H1 (cell line): ENCODE measurements around the gene RPS15. TPM values are rescaled to one million over a fixed set of nuclear protein-coding genes. Genes with fewer than 3 reads are reported as not detected.
A peak's percentile ranks its signal among the peaks of the same experiment; 100 is the strongest.

ENCODE experiments used
- BACH1 ChIP-seq: IDR thresholded peaks from 2 replicates; pipeline ENCODE4 v1.6.1; 2012; ENCODE audit warnings: low read length, improper control_type of control experiment
- HDAC6 ChIP-seq: IDR thresholded peaks from one replicate; pipeline ENCODE4 v1.7.1; 2012; ENCODE audit warnings: low read depth, mild to moderate bottlenecking, inconsistent platforms, low read length, moderate library complexity
- KDM1A ChIP-seq: fragments of 200-600, 300-600 bp; sonication (generic); IDR thresholded peaks from 2 replicates; pipeline ENCODE4 v1.7.1; 2016; ENCODE audit warnings: mild to moderate bottlenecking, low read length, borderline replicate concordance
- KDM4A ChIP-seq: IDR thresholded peaks from one replicate; pipeline ENCODE4 v1.7.1; 2012; ENCODE audit warnings: low read depth, mild to moderate bottlenecking, moderate library complexity, low read length, inconsistent platforms; ENCODE audit not compliant: severe bottlenecking
- MAFK ChIP-seq: IDR thresholded peaks from 2 replicates; pipeline ENCODE4 v1.6.1; 2012; ENCODE audit warnings: low read depth, mild to moderate bottlenecking, improper control_type of control experiment, low read length
- POU5F1 ChIP-seq: IDR thresholded peaks from 2 replicates; pipeline ENCODE4 v1.6.1; 2011; ENCODE audit warnings: low read depth, mild to moderate bottlenecking, low read length, moderate library complexity
- SP1 ChIP-seq: IDR thresholded peaks from 2 replicates; pipeline ENCODE4 v1.6.1; 2011; ENCODE audit warnings: low read depth, low read length
- TBP ChIP-seq: IDR thresholded peaks from 2 replicates; pipeline ENCODE4 v1.6.1; 2011; ENCODE audit warnings: low read depth, low read length, improper control_type of control experiment
- TEAD4 ChIP-seq: IDR thresholded peaks from 2 replicates; pipeline ENCODE4 v1.6.1; 2012; ENCODE audit warnings: low read depth, low read length, inconsistent platforms, mixed read lengths
- ZNF274 ChIP-seq: IDR thresholded peaks from 2 replicates; pipeline ENCODE4 v1.7.0; 2012; ENCODE audit warnings: low read length, borderline replicate concordance; ENCODE audit errors: extremely low read depth
- polyA plus RNA-seq, 7 experiments: library from polyadenylated mRNA; depleted of rRNA in 3 of 7; stranded (reverse) in 5 of 7; unstranded in 2 of 7; fragments of >200 nt in 5 of 7; fragments of 200-250 nt in 2 of 7; gene quantifications; 1 replicate in 5 of 7; 2 replicates in 1 of 7; 4 replicates in 1 of 7; pipeline versions ENCODE4 v1.2.1 to v1.2.3, GENCODE V29; 2011 to 2013; ENCODE audit warnings: missing spikeins in 2 of 7, mixed read lengths in 2 of 7
- total RNA-seq: library from RNA; stranded (reverse); fragmentation: NEBNext Ultra II Directional; extraction: Animal tissue kit (Norgen Biotek cat#: 25700); gene quantifications from 2 replicates; pipeline ENCODE4 v1.2.1, GENCODE V29; 2021
- TF ChIP-seq, protein P1 (sequence below): fragments of 300-600 bp; sonication (generic); IDR thresholded peaks from 2 replicates; pipeline ENCODE4 v1.7.1; 2012; ENCODE audit warnings: low read length, moderate library complexity, mild to moderate bottlenecking, inconsistent platforms; ENCODE audit not compliant: insufficient replicate concordance

The RPS15 gene
- total and polyA plus RNA-seq, 2 of the 8 experiments (the other 6 are each of a cell fraction or from before 2014, with no cell fraction given): 1,562 to 3,890 TPM

DNA sequence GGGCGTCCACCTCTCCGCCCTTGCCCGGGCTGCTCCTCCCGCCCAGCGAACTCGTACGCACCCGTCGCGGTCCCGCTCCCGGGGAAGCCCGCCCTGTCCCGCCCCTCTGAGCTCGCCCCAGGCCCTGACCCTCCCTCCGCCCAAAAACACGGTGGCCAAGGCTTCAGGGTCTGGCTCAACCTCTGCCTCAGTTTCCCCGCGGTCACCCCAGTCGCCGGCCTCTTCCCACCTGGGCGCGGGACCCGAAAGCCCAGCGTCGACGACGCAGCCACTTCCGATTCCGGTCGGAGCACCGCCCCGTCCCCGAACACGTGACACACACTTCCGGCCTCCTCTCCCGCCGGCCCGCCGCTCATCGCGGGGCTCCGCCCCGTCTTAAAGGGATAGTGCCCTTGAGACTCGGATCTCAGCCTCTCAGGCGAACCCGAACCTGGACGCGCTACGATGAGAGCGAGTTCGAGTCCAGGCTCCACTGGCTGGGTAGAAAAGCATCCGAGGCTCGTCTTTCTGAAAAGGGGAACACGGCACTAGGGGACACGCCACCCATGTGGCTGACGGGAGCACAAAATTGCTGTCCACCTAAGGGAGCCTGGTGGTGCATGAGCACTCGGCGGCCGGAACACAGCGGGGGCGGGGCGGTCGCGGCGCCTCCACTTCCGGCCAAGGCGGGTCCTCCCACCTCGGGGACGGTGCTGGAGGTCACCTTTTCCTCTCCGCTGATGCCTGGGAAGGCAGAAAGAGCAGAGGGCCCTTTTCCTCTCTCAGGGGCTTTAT lies 40.9 kb downstream of the RPS15 start, which contains the start of gene C19orf25 (continued):
- TF ChIP-seq SP1: 0 out of 2 replicates have a peak, but pooled peaks have one; percentile 59
- no peak for TF ChIP-seq BACH1
- TF ChIP-seq MAFK: no peak
- 0 out of 2 replicates have a peak, but pooled peaks have one; percentile 10 for TF ChIP-seq TBP
- TF ChIP-seq KDM4A: no peak
- no peak for TF ChIP-seq POU5F1
- TF ChIP-seq TEAD4: no peak
- peak; percentile 80 for TF ChIP-seq KDM1A
- no peak for TF ChIP-seq HDAC6
- no peak for TF ChIP-seq ZNF274
- TF ChIP-seq, protein P1, sequence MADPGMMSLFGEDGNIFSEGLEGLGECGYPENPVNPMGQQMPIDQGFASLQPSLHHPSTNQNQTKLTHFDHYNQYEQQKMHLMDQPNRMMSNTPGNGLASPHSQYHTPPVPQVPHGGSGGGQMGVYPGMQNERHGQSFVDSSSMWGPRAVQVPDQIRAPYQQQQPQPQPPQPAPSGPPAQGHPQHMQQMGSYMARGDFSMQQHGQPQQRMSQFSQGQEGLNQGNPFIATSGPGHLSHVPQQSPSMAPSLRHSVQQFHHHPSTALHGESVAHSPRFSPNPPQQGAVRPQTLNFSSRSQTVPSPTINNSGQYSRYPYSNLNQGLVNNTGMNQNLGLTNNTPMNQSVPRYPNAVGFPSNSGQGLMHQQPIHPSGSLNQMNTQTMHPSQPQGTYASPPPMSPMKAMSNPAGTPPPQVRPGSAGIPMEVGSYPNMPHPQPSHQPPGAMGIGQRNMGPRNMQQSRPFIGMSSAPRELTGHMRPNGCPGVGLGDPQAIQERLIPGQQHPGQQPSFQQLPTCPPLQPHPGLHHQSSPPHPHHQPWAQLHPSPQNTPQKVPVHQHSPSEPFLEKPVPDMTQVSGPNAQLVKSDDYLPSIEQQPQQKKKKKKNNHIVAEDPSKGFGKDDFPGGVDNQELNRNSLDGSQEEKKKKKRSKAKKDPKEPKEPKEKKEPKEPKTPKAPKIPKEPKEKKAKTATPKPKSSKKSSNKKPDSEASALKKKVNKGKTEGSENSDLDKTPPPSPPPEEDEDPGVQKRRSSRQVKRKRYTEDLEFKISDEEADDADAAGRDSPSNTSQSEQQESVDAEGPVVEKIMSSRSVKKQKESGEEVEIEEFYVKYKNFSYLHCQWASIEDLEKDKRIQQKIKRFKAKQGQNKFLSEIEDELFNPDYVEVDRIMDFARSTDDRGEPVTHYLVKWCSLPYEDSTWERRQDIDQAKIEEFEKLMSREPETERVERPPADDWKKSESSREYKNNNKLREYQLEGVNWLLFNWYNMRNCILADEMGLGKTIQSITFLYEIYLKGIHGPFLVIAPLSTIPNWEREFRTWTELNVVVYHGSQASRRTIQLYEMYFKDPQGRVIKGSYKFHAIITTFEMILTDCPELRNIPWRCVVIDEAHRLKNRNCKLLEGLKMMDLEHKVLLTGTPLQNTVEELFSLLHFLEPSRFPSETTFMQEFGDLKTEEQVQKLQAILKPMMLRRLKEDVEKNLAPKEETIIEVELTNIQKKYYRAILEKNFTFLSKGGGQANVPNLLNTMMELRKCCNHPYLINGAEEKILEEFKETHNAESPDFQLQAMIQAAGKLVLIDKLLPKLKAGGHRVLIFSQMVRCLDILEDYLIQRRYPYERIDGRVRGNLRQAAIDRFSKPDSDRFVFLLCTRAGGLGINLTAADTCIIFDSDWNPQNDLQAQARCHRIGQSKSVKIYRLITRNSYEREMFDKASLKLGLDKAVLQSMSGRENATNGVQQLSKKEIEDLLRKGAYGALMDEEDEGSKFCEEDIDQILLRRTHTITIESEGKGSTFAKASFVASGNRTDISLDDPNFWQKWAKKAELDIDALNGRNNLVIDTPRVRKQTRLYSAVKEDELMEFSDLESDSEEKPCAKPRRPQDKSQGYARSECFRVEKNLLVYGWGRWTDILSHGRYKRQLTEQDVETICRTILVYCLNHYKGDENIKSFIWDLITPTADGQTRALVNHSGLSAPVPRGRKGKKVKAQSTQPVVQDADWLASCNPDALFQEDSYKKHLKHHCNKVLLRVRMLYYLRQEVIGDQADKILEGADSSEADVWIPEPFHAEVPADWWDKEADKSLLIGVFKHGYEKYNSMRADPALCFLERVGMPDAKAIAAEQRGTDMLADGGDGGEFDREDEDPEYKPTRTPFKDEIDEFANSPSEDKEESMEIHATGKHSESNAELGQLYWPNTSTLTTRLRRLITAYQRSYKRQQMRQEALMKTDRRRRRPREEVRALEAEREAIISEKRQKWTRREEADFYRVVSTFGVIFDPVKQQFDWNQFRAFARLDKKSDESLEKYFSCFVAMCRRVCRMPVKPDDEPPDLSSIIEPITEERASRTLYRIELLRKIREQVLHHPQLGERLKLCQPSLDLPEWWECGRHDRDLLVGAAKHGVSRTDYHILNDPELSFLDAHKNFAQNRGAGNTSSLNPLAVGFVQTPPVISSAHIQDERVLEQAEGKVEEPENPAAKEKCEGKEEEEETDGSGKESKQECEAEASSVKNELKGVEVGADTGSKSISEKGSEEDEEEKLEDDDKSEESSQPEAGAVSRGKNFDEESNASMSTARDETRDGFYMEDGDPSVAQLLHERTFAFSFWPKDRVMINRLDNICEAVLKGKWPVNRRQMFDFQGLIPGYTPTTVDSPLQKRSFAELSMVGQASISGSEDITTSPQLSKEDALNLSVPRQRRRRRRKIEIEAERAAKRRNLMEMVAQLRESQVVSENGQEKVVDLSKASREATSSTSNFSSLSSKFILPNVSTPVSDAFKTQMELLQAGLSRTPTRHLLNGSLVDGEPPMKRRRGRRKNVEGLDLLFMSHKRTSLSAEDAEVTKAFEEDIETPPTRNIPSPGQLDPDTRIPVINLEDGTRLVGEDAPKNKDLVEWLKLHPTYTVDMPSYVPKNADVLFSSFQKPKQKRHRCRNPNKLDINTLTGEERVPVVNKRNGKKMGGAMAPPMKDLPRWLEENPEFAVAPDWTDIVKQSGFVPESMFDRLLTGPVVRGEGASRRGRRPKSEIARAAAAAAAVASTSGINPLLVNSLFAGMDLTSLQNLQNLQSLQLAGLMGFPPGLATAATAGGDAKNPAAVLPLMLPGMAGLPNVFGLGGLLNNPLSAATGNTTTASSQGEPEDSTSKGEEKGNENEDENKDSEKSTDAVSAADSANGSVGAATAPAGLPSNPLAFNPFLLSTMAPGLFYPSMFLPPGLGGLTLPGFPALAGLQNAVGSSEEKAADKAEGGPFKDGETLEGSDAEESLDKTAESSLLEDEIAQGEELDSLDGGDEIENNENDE: no peak
